PC-3 (cell line): Measurements from ENCODE around the gene MPL. TPM values are rescaled to one million over a fixed set of nuclear protein-coding genes. Genes with fewer than 3 reads are reported as not detected.

Experiments used
- ATAC-seq: fragments of 200-7000 bp; cut with Tn5 transposase; 2 replicates; pipeline ENCODE4 v1.9.1; 2020; ENCODE audit warnings: mild to moderate bottlenecking, moderate library complexity
- BruUV-seq: library from RNA; stranded (reverse); fragments of 400-500 nt; replicated peaks from 2 replicates; lab custom pipeline; 2021; lab: Mats Ljungman, UMichigan
- CTCF ChIA-PET: fragments of 300-600 bp; sonication (Branson Sonifier 250); formaldehyde crosslinking; loops from one replicate; lab custom pipeline; 2022; ENCODE audit warnings: antibody characterized with exemption; lab: Charles Lee
- POLR2A ChIA-PET: fragments of 300-600 bp; sonication (Branson Sonifier 250); formaldehyde crosslinking; loops from one replicate; lab custom pipeline; 2022; ENCODE audit warnings: antibody characterized with exemption; ENCODE audit not compliant: unreplicated experiment; lab: Charles Lee
- DNase-seq: peaks from one replicate; pipeline ENCODE4 v3.0.0-alpha.2; 2015
- H2AFZ ChIP-seq: fragments of 300-600 bp; sonication (generic); 2 replicates; pipeline ENCODE4 v1.6.0; 2016; ENCODE audit warnings: antibody characterized with exemption, low read length
- H3F3A ChIP-seq: fragments of 300-600 bp; sonication (generic); one replicate; pipeline ENCODE4 v1.6.0; 2017; ENCODE audit warnings: antibody characterized with exemption, low read length, control low read depth, mild to moderate bottlenecking; ENCODE audit not compliant: unreplicated experiment
- H3K27ac ChIP-seq: fragments of 300-600 bp; sonication (generic); 2 replicates; pipeline ENCODE4 v1.5.1; 2016; ENCODE audit warnings: mild to moderate bottlenecking, low read length
- H3K27me3 ChIP-seq: fragments of 300-600 bp; sonication (generic); 2 replicates; pipeline ENCODE4 v1.6.1; 2016; ENCODE audit warnings: low read length, mixed read lengths
- H3K36me3 ChIP-seq: fragments of 300-600 bp; sonication (generic); 2 replicates; pipeline ENCODE4 v1.6.1; 2016; ENCODE audit warnings: low read depth, mixed run types, low read length, mixed read lengths
- H3K4me1 ChIP-seq: fragments of 300-600 bp; sonication (generic); 2 replicates; pipeline ENCODE4 v1.5.1; 2016; ENCODE audit warnings: low read length; ENCODE audit not compliant: insufficient read depth
- H3K4me2 ChIP-seq: fragments of 300-600 bp; sonication (generic); 2 replicates; pipeline ENCODE4 v1.6.0; 2016; ENCODE audit warnings: low read length
- H3K4me3 ChIP-seq: fragments of 300-600 bp; sonication (generic); 2 replicates; pipeline ENCODE4 v1.5.1; 2016; ENCODE audit warnings: mild to moderate bottlenecking, low read length, mixed read lengths
- H3K79me2 ChIP-seq: fragments of 300-600 bp; sonication (generic); 2 replicates; pipeline ENCODE4 v1.6.1; 2017; ENCODE audit warnings: low read length, mixed read lengths
- H3K9ac ChIP-seq: fragments of 300-600 bp; sonication (generic); 2 replicates; pipeline ENCODE4 v1.6.0; 2016; ENCODE audit warnings: mild to moderate bottlenecking, low read length
- H3K9me2 ChIP-seq: fragments of 300-600 bp; sonication (generic); replicated peaks from 2 replicates; pipeline ENCODE4 v1.6.1; 2016; ENCODE audit warnings: mixed run types, low read length, mixed read lengths
- H3K9me3 ChIP-seq: fragments of 300-600 bp; sonication (generic); 2 replicates; pipeline ENCODE4 v1.6.1; 2016; ENCODE audit warnings: low read length, mixed read lengths
- H4K20me1 ChIP-seq: fragments of 300-600 bp; sonication (generic); 2 replicates; pipeline ENCODE4 v1.6.1; 2016; ENCODE audit warnings: low read length, mixed read lengths
- EZH2 ChIP-seq: fragments of 300-600 bp; sonication (generic); IDR thresholded peaks from one replicate; pipeline ENCODE4 v1.6.1; 2017; ENCODE audit warnings: antibody characterized with exemption, mild to moderate bottlenecking, low read length; ENCODE audit not compliant: unreplicated experiment
- EZH2phosphoT487 ChIP-seq: fragments of 300-600 bp; sonication (generic); IDR thresholded peaks from 2 replicates; pipeline ENCODE4 v1.6.1; 2018; ENCODE audit warnings: mild to moderate bottlenecking, antibody characterized with exemption, low read length, borderline replicate concordance
- intact Hi-C: fragments of 100-400 bp; cut with micrococcal nuclease; formaldehyde crosslinking; loops from 2 replicates; pipeline ENCODE4 v1.9.0; 2023
- total RNA-seq: library from RNA; depleted of rRNA; stranded (reverse); fragments of >200 nt; gene quantifications from 2 replicates; pipeline ENCODE4 v1.2.3, GENCODE V29; 2014
- TF ChIP-seq, protein P1 (sequence below): fragments of 300-600 bp; sonication (generic); conservative IDR thresholded peaks from 2 replicates; pipeline ENCODE4 v1.5.1; 2017; ENCODE audit warnings: antibody characterized with exemption, low read depth, mild to moderate bottlenecking, low read length

MPL gene
- total RNA-seq, 1 experiment from 2014 or later, result not detected

DNA sequence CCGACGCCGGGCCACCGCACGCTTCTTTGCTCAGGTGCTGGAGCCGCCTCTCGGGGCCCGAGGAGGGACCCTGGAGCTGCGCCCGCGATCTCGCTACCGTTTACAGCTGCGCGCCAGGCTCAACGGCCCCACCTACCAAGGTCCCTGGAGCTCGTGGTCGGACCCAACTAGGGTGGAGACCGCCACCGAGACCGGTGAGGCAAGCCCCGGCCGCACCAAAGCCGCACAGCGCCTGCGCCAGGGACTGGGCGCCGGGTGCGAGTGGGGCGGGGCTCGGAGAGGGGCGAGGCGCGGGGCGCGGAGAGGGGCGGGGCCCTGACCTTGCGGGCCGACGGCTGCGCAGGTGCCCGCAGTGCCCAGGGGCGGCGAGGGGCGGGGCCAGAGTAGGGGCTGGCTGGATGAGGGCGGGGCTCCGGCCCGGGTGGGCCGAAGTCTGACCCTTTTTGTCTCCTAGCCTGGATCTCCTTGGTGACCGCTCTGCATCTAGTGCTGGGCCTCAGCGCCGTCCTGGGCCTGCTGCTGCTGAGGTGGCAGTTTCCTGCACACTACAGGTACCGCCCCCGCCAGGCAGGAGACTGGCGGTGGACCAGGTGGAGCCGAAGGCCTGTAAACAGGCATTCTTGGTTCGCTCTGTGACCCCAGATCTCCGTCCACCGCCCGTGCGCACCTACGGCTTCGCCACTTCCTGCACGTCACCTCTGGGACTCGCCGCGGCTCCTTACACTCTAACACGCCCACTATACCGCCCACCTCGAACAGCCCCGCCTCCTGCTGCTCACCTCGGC is 11.4 kb downstream of the MPL start:
- no TSS peak for BruUV-seq
- peak overlapping the region; percentile 79 for H3K4me2 ChIP-seq
- H3K4me3 ChIP-seq, result peak overlapping the region; percentile 70
- no peaks in the 10 kb centered on the region for H4K20me1 ChIP-seq
- ATAC-seq (peak; percentile 75), DNase-seq (peak; percentile 91)
- no peaks in the 10 kb centered on the region for H3K27me3 ChIP-seq
- H3K4me1 ChIP-seq, result peaks cover 40% of the 10 kb centered on the region
- no peaks in the 10 kb centered on the region for H3K79me2 ChIP-seq
- no peaks in the 10 kb centered on the region for H3K9me3 ChIP-seq
- TF ChIP-seq EZH2phosphoT487 (no peak), EZH2 (no peak)
- TF ChIP-seq, protein P1, sequence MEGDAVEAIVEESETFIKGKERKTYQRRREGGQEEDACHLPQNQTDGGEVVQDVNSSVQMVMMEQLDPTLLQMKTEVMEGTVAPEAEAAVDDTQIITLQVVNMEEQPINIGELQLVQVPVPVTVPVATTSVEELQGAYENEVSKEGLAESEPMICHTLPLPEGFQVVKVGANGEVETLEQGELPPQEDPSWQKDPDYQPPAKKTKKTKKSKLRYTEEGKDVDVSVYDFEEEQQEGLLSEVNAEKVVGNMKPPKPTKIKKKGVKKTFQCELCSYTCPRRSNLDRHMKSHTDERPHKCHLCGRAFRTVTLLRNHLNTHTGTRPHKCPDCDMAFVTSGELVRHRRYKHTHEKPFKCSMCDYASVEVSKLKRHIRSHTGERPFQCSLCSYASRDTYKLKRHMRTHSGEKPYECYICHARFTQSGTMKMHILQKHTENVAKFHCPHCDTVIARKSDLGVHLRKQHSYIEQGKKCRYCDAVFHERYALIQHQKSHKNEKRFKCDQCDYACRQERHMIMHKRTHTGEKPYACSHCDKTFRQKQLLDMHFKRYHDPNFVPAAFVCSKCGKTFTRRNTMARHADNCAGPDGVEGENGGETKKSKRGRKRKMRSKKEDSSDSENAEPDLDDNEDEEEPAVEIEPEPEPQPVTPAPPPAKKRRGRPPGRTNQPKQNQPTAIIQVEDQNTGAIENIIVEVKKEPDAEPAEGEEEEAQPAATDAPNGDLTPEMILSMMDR, result no peak
- ChIA-PET CTCF (interaction anchor here (0.8 kb wide), 1 partner anchor 35 kb away, joined by 4 read pairs; no protein-coding TSS in a partner anchor), POLR2A (interaction anchor here (0.7 kb wide), 1 partner anchor 10 kb away, joined by 3 read pairs; the partner anchor contains the start of gene CDC20)
- no peaks in the 10 kb centered on the region for H3F3A ChIP-seq
- H3K27ac ChIP-seq, result peak overlapping the region; percentile 88
- H3K9me2 ChIP-seq, result no peaks in the 10 kb centered on the region
- intact Hi-C loops, result loop anchor here (1.0 to 5.0 kb wide), 2 partner anchors 40 to 62 kb away; partner anchors contain the start of genes C1orf210, MED8 and SZT2
- no peaks in the 10 kb centered on the region for H3K36me3 ChIP-seq
- peak overlapping the region; percentile 75 for H2AFZ ChIP-seq
- H3K9ac ChIP-seq, result peak overlapping the region; percentile 82

DNA sequence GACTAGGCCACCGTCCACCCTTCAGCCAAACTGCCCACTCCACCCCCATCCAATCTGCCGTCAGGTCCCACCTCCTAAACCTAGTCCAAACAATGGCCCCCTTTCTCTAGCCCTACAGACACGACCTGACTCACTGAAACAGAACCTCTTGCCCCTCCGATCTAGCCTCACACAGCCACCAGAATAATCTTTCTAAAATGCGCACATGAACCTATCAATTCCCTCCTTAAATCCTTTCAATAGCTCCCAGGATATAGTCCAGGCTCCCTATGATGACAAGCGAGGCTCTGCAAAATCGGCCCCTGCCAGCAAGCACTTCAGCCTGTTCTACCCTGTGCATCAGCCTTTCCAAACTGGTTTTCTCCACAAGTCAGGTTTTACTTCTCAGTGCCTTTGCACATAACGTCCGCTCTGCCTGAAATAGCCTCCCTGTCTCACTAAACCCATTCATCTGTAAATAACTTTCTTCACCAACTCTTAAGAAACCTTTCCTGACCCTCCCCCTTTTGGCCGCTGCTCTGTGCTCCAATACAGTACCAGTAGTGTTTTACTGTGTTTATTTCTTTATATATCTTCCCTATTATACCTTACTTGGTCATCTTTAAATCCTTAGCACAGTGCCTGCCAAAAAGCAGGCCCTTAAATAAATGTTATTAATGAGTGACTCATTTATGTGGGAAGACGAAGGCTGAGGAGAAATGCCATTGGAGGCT is 12.1 kb downstream of the MPL start:
- DNase-seq, result peak; percentile 82
- Histone ChIP-seq H3K4me2 (peak overlapping the region; percentile 79), H3K9me2 (no peaks in the 10 kb centered on the region), H3K27me3 (no peaks in the 10 kb centered on the region), H3K9ac (peak overlapping the region; percentile 82), H3K4me3 (peak overlapping the region; percentile 70), H3K79me2 (no peaks in the 10 kb centered on the region), H3K27ac (peak overlapping the region; percentile 88), H2AFZ (peak overlapping the region; percentile 75), H3K4me1 (peaks cover 32% of the 10 kb centered on the region), H4K20me1 (no peaks in the 10 kb centered on the region), H3K9me3 (no peaks in the 10 kb centered on the region), H3F3A (no peaks in the 10 kb centered on the region), H3K36me3 (no peaks in the 10 kb centered on the region)
- TF ChIP-seq EZH2phosphoT487 (no peak), EZH2 (no peak)
- TF ChIP-seq, protein P1, result no peak
- ChIA-PET CTCF (no interaction called here), POLR2A (no interaction called here)
- BruUV-seq, result TSS peak; percentile 88
- intact Hi-C loops, result loop anchor here (1.0 to 5.0 kb wide), 3 partner anchors 9 to 62 kb away; partner anchors contain the start of genes C1orf210, CDC20, MED8 and SZT2
- ATAC-seq, result peak; percentile 55
